Liver (tissue), 9 donors: ENCODE measurements around the gene PPFIBP2. TPM values are rescaled to one million over a fixed set of nuclear protein-coding genes. Genes with fewer than 3 reads are reported as not detected.

ENCODE experiments used
- DNase-seq: peaks from one replicate; pipeline ENCODE4 v3.0.0-alpha.2; 2017; ENCODE audit warnings: low spot score
- H3K27ac ChIP-seq, 2 donors: one replicate each; pipeline ENCODE4 v1.7.0; 2013; ENCODE audit warnings: inconsistent platforms in 2 of 2, low read length in 2 of 2, control low read depth in 1 of 2, low read depth in 1 of 2, mild to moderate bottlenecking in 1 of 2
- H3K27me3 ChIP-seq, 4 donors: one replicate each; pipeline versions ENCODE4 v1.6.1 to v1.7.0; 2013; ENCODE audit warnings: low read length in 3 of 4, inconsistent platforms in 1 of 4, mild to moderate bottlenecking in 1 of 4, moderate library complexity in 1 of 4; ENCODE audit not compliant: control insufficient read depth in 4 of 4, insufficient read depth in 4 of 4
- H3K36me3 ChIP-seq, 4 donors: one replicate each; pipeline versions ENCODE4 v1.6.1 to v1.7.0; 2013; ENCODE audit warnings: low read length in 3 of 4, mild to moderate bottlenecking in 3 of 4, low read depth in 1 of 4, moderate library complexity in 1 of 4; ENCODE audit not compliant: control insufficient read depth in 4 of 4, insufficient read depth in 3 of 4
- H3K4me1 ChIP-seq, 4 donors: one replicate each; pipeline versions ENCODE4 v1.6.1 to v1.7.0; 2013; ENCODE audit warnings: low read length in 3 of 4, mild to moderate bottlenecking in 3 of 4, moderate library complexity in 1 of 4; ENCODE audit not compliant: control insufficient read depth in 4 of 4, insufficient read depth in 4 of 4
- H3K4me3 ChIP-seq, 3 donors: one replicate each; pipeline versions ENCODE4 v1.6.1 to v1.7.0; 2013; ENCODE audit warnings: low read length in 3 of 3, control low read depth in 1 of 3, low read depth in 1 of 3, mild to moderate bottlenecking in 1 of 3
- H3K9ac ChIP-seq, 2 donors: one replicate each; pipeline ENCODE4 v1.7.0; 2013; ENCODE audit warnings: low read length in 2 of 2, mild to moderate bottlenecking in 2 of 2, moderate library complexity in 2 of 2, control low read depth in 1 of 2, low read depth in 1 of 2
- H3K9me3 ChIP-seq, 4 donors: one replicate each; pipeline versions ENCODE4 v1.6.1 to v1.7.0; 2013; ENCODE audit warnings: low read length in 3 of 4; ENCODE audit not compliant: control insufficient read depth in 4 of 4
- EGR1 ChIP-seq, 2 donors: IDR thresholded peaks; 2 replicates each; pipeline ENCODE4 v1.6.1; 2016 to 2018; ENCODE audit warnings: antibody characterized with exemption in 2 of 2, low read depth in 2 of 2
- FOXA2 ChIP-seq: IDR thresholded peaks from 2 replicates; pipeline ENCODE4 v1.6.1; 2016; ENCODE audit warnings: antibody characterized with exemption
- GABPA ChIP-seq, 2 donors: IDR thresholded peaks in 1 of 2; conservative IDR thresholded peaks in 1 of 2; 2 replicates each; pipeline ENCODE4 v1.6.1; 2016; ENCODE audit warnings: antibody characterized with exemption in 2 of 2, mild to moderate bottlenecking in 1 of 2, moderate library complexity in 1 of 2
- HNF4A ChIP-seq, 2 donors: conservative IDR thresholded peaks; 2 replicates each; pipeline ENCODE4 v1.6.1; 2016; ENCODE audit warnings: antibody characterized with exemption in 2 of 2, mild to moderate bottlenecking in 2 of 2
- HNF4G ChIP-seq: IDR thresholded peaks from 2 replicates; pipeline ENCODE4 v1.6.1; 2016; ENCODE audit warnings: antibody characterized with exemption
- JUND ChIP-seq, 2 donors: IDR thresholded peaks; 2 replicates each; pipeline ENCODE4 v1.6.1; 2016; ENCODE audit warnings: antibody characterized with exemption in 2 of 2
- NR2F2 ChIP-seq: IDR thresholded peaks from 2 replicates; pipeline ENCODE4 v1.6.1; 2016; ENCODE audit warnings: antibody characterized with exemption
- RAD21 ChIP-seq, 2 donors: IDR thresholded peaks; 2 replicates each; pipeline ENCODE4 v1.6.1; 2016; ENCODE audit warnings: antibody characterized with exemption in 2 of 2, mild to moderate bottlenecking in 2 of 2
- RXRA ChIP-seq, 2 donors: IDR thresholded peaks; 2 replicates each; pipeline ENCODE4 v1.6.1; 2017 to 2018; ENCODE audit warnings: antibody characterized with exemption in 2 of 2, mild to moderate bottlenecking in 1 of 2
- SP1 ChIP-seq: IDR thresholded peaks from 2 replicates; pipeline ENCODE4 v1.6.1; 2018; ENCODE audit warnings: antibody characterized with exemption, mild to moderate bottlenecking
- TAF1 ChIP-seq: conservative IDR thresholded peaks from 2 replicates; pipeline ENCODE4 v1.6.1; 2016; ENCODE audit warnings: antibody characterized with exemption, mild to moderate bottlenecking
- YY1 ChIP-seq: IDR thresholded peaks from 2 replicates; pipeline ENCODE4 v1.6.1; 2016; ENCODE audit warnings: antibody characterized with exemption, mild to moderate bottlenecking
- WGBS: extraction: QIAGEN DNeasy Blood & Tissue Kit; methylation state at CpG from one replicate; pipeline ENCODE4 v1.1.7; 2013; 5-methylcytosine and 5-hydroxymethylcytosine counted together
- polyA plus RNA-seq, 2 donors: library from polyadenylated mRNA; stranded (reverse) in 1 of 2; unstranded in 1 of 2; fragments of 200-250 nt in 1 of 2; fragments of >200 nt in 1 of 2; fragmentation: Nextera tagmentation in 1 of 2; extraction: Ambion mirVana in 1 of 2; gene quantifications; one replicate each; pipeline versions ENCODE4 v1.2.1 to v1.2.3, GENCODE V29; 2013 to 2015
- total RNA-seq, 2 donors: library from RNA; depleted of rRNA; stranded (reverse); fragments of >200 nt; gene quantifications; one replicate each; pipeline ENCODE4 v1.2.3, GENCODE V29; 2014
- TF ChIP-seq, protein P1 (sequence below): IDR thresholded peaks from 2 replicates; pipeline ENCODE4 v1.6.1; 2016; ENCODE audit warnings: antibody characterized with exemption, mild to moderate bottlenecking
- TF ChIP-seq, protein P2 (sequence below): IDR thresholded peaks from 2 replicates; pipeline ENCODE4 v1.6.1; 2016; ENCODE audit warnings: antibody characterized with exemption
- TF ChIP-seq, protein P3 (sequence below): IDR thresholded peaks from 2 replicates; pipeline ENCODE4 v1.6.1; 2016; ENCODE audit warnings: antibody characterized with exemption
- TF ChIP-seq, protein P4 (sequence below): IDR thresholded peaks from 2 replicates; pipeline ENCODE4 v1.6.1; 2016; ENCODE audit warnings: antibody characterized with exemption
- donor health status: healthy.
- donor health status: healthy.
- donor health status: healthy.
- donor health status: healthy.
- donor health status: healthy.

The PPFIBP2 gene
- total and polyA plus RNA-seq, 4 donors: 19.6 to 80.0 (median 23.2) TPM

DNA sequence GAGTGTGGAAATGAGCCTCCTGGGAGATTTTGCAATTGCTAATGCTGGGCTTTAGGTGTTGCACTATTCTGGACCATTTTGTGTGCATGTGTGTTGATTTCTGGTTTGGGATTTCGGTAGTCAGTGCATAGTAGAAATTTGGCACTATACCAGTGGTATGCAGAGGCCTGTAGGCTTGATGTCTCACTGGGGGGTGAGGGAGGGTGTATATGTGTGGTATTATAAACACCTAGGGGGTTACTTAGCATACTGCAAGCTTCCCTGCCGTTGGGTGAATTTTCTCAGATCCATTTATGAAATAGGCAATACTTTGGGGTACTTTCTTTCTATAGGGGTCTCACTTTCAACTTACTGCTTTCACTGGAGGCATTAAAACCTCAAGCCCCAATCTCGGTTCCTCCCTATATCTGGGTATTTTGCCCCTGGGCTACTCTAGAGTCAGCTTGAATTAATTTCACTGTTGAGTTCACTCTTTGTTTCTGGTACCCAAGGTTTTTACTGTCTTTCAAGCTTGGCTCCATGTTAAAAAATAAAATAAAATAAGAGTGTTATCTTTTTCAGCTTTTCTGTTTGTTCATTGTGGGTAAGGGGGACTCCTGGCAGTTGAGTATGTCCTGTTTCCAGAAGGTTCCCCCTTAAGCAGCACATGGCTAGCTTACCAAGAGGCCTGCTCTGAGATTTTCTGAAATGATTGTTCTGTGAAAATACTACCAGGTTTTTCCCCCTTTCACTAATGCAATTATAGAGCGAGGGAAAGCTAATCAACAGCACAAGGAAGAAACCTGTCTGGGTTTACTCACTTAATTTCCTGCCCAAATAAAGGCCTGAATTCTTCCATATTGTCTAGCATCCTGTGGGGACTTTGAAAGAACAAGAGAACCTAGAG is 45.8 kb downstream of the PPFIBP2 start:
- peaks cover 0 to 6% (median 2%) of the 10 kb centered on the region in 4 donors for H3K4me1 ChIP-seq
- no peak overlapping the region for H3K9ac ChIP-seq
- no peak overlapping the region for H3K27ac ChIP-seq
- 91% methylated on average over 4 of the region's 4 CpGs for WGBS
- no peak overlapping the region for H3K4me3 ChIP-seq
- TF ChIP-seq, protein P1, sequence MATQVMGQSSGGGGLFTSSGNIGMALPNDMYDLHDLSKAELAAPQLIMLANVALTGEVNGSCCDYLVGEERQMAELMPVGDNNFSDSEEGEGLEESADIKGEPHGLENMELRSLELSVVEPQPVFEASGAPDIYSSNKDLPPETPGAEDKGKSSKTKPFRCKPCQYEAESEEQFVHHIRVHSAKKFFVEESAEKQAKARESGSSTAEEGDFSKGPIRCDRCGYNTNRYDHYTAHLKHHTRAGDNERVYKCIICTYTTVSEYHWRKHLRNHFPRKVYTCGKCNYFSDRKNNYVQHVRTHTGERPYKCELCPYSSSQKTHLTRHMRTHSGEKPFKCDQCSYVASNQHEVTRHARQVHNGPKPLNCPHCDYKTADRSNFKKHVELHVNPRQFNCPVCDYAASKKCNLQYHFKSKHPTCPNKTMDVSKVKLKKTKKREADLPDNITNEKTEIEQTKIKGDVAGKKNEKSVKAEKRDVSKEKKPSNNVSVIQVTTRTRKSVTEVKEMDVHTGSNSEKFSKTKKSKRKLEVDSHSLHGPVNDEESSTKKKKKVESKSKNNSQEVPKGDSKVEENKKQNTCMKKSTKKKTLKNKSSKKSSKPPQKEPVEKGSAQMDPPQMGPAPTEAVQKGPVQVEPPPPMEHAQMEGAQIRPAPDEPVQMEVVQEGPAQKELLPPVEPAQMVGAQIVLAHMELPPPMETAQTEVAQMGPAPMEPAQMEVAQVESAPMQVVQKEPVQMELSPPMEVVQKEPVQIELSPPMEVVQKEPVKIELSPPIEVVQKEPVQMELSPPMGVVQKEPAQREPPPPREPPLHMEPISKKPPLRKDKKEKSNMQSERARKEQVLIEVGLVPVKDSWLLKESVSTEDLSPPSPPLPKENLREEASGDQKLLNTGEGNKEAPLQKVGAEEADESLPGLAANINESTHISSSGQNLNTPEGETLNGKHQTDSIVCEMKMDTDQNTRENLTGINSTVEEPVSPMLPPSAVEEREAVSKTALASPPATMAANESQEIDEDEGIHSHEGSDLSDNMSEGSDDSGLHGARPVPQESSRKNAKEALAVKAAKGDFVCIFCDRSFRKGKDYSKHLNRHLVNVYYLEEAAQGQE: no peak
- no peak for TF ChIP-seq RXRA (IDR thresholded peaks at IDR 0.05)
- TF ChIP-seq, protein P2, sequence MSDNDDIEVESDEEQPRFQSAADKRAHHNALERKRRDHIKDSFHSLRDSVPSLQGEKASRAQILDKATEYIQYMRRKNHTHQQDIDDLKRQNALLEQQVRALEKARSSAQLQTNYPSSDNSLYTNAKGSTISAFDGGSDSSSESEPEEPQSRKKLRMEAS: no peak
- no peaks in the 10 kb centered on the region for H3K27me3 ChIP-seq
- H3K9me3 ChIP-seq: no peaks in the 10 kb centered on the region
- no peak for DNase-seq
- H3K36me3 ChIP-seq: no peaks in the 10 kb centered on the region

DNA sequence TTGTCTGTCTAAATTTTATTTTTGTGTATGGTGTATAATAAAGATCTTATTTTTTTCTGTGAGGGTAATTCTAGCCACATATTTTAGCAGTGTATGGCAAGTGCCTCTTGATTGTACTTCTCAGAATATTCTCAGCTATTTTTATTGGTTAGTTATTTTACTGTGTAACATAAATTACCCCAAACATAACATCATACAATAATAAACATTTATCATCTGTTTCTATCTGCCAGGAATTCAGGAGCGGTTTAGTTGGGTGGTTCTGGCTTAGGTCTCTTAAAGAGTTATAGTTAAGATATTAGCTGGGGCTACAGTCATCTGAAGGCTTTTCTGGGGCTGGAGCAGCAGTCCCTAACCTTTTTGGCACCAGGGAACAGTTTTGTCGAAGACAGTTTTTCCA is 47.8 kb downstream of the PPFIBP2 start:
- WGBS: 45% methylated on average over 2 of the region's 2 CpGs

DNA sequence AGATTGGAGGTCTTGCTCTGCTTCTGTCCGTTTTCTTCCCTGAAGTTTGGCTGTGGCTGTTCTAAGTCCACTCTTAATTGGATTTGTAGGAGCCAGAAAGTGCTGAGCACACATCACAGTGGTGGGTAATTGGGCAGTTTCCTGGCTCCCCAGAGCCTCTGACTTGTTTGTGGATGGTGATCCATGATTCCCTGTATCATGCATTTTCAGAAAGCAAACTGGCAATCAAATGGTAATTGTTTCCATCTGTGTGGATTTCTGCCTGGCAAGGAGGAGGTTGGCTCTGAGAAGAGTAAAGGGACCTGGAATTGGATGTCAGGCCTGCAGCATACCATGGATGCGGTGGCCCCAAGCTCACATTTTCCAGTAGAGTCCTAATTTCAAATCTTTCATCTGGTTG is 49.5 kb downstream of the PPFIBP2 start:
- no peak for DNase-seq
- Histone ChIP-seq H3K4me1 (peaks cover 0 to 3% (median 0%) of the 10 kb centered on the region in 4 donors), H3K27ac (no peak overlapping the region), H3K4me3 (no peak overlapping the region), H3K9me3 (no peaks in the 10 kb centered on the region), H3K9ac (no peak overlapping the region), H3K27me3 (no peaks in the 10 kb centered on the region), H3K36me3 (peaks cover 0 to 12% (median 11%) of the 10 kb centered on the region in 4 donors)
- WGBS: 93% methylated on average over 2 of the region's 2 CpGs
- TF ChIP-seq, protein P3, sequence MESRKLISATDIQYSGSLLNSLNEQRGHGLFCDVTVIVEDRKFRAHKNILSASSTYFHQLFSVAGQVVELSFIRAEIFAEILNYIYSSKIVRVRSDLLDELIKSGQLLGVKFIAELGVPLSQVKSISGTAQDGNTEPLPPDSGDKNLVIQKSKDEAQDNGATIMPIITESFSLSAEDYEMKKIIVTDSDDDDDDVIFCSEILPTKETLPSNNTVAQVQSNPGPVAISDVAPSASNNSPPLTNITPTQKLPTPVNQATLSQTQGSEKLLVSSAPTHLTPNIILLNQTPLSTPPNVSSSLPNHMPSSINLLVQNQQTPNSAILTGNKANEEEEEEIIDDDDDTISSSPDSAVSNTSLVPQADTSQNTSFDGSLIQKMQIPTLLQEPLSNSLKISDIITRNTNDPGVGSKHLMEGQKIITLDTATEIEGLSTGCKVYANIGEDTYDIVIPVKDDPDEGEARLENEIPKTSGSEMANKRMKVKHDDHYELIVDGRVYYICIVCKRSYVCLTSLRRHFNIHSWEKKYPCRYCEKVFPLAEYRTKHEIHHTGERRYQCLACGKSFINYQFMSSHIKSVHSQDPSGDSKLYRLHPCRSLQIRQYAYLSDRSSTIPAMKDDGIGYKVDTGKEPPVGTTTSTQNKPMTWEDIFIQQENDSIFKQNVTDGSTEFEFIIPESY: no peak
- TF ChIP-seq FOXA2 (no peak), EGR1 (IDR thresholded peaks at IDR 0.05; ENCODE audit: low read depth in 2 of 2) (no peak), SP1 (no peak), HNF4A (conservative IDR thresholded peaks at IDR 0.05) (no peak), GABPA (IDR thresholded peaks at IDR 0.05 in 1 of 2, conservative IDR thresholded peaks at IDR 0.05 in 1 of 2) (no peak), RAD21 (IDR thresholded peaks at IDR 0.05) (no peak), JUND (IDR thresholded peaks at IDR 0.05) (no peak), TAF1 (no peak), YY1 (no peak)
- TF ChIP-seq, protein P1: no peak
- TF ChIP-seq, protein P4, sequence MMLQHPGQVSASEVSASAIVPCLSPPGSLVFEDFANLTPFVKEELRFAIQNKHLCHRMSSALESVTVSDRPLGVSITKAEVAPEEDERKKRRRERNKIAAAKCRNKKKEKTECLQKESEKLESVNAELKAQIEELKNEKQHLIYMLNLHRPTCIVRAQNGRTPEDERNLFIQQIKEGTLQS: no peak

More for the DNA sequence above, 47.8 kb downstream of the PPFIBP2 start:
- peaks cover 0 to 3% (median 0%) of the 10 kb centered on the region in 4 donors for H3K4me1 ChIP-seq
- no peak overlapping the region for H3K27ac ChIP-seq
- H3K36me3 ChIP-seq: peaks cover 0 to 7% (median 4%) of the 10 kb centered on the region in 4 donors
- no peaks in the 10 kb centered on the region for H3K9me3 ChIP-seq
- no peak overlapping the region for H3K9ac ChIP-seq
- DNase-seq: no peak
- no peaks in the 10 kb centered on the region for H3K27me3 ChIP-seq
- no peak overlapping the region for H3K4me3 ChIP-seq
- TF ChIP-seq YY1 (no peak), HNF4G (no peak), RXRA (IDR thresholded peaks at IDR 0.05) (no peak), GABPA (IDR thresholded peaks at IDR 0.05 in 1 of 2, conservative IDR thresholded peaks at IDR 0.05 in 1 of 2) (no peak), TAF1 (no peak), NR2F2 (no peak)
